Measurements from ENCODE around the gene ZNF407. TPM values are rescaled to one million over a fixed set of nuclear protein-coding genes. Genes with fewer than 3 reads are reported as not detected.

ZNF407 gene
- total and polyA plus RNA-seq, 2 experiments from 2014 or later, result 2.1 to 10.4 TPM

- Histone ChIP-seq H3F3A (replicated peaks; ENCODE audit: low read depth) (no peaks in the 10 kb centered on the region), H2AFZ (no peak overlapping the region), H3K36me3 (ENCODE audit: insufficient read depth) (no peaks in the 10 kb centered on the region; the same call in 1 of the 2 replicates), H4K20me1 (replicated peaks; ENCODE audit: insufficient read depth) (no peaks in the 10 kb centered on the region), H3K4me3 (no peak overlapping the region), H3K27ac (ENCODE audit: low read depth) (no peak overlapping the region), H3K4me1 (ENCODE audit: insufficient read depth) (no peaks in the 10 kb centered on the region), H3K4me2 (no peak overlapping the region), H3K27me3 (ENCODE audit: insufficient read depth) (no peaks in the 10 kb centered on the region), H3K9me2 (ENCODE audit: insufficient read depth) (no peaks in the 10 kb centered on the region), H3K79me2 (replicated peaks; ENCODE audit: insufficient read depth) (no peaks in the 10 kb centered on the region)
- H3K36me3 Mint-ChIP-seq (ENCODE audit: low read depth), result peaks cover 19% of the 10 kb centered on the region
- no peak overlapping the region for H3K27ac Mint-ChIP-seq
- H3K27me3 Mint-ChIP-seq (ENCODE audit: insufficient read depth, low read depth, poor library complexity), result peaks cover 2% of the 10 kb centered on the region
- peaks cover 21% of the 10 kb centered on the region for H3K9me3 Mint-ChIP-seq
- DNase-seq (ENCODE audit: low spot score) (no peak), ATAC-seq (no peak)
- no peak overlapping the region for H3K4me3 Mint-ChIP-seq
- H3K4me1 Mint-ChIP-seq, result no peaks in the 10 kb centered on the region
- TF ChIP-seq ZNF114 (CRISPR knock-in tag; IDR thresholded peaks at IDR 0.05) (no peak), POLR2AphosphoS5 (IDR thresholded peaks at IDR 0.05; ENCODE audit: low read depth) (no peak), NANOG (IDR thresholded peaks at IDR 0.05; ENCODE audit: borderline replicate concordance) (no peak), CREB1 (CRISPR knock-in tag; IDR thresholded peaks at IDR 0.05; ENCODE audit: low read depth) (no peak), EZH2 (IDR thresholded peaks at IDR 0.05; ENCODE audit: low read depth, unreplicated experiment) (no peak), JUNB (IDR thresholded peaks at IDR 0.05; ENCODE audit: unreplicated experiment) (no peak), STAT1 (IDR thresholded peaks at IDR 0.05; ENCODE audit: unreplicated experiment) (no peak), EZH2phosphoT487 (IDR thresholded peaks at IDR 0.05; ENCODE audit: unreplicated experiment) (no peak), REST (IDR thresholded peaks at IDR 0.05; ENCODE audit: unreplicated experiment) (no peak), ZNF331 (CRISPR knock-in tag; IDR thresholded peaks at IDR 0.05; ENCODE audit: low read depth) (no peak)
- TF ChIP-seq, protein P1, sequence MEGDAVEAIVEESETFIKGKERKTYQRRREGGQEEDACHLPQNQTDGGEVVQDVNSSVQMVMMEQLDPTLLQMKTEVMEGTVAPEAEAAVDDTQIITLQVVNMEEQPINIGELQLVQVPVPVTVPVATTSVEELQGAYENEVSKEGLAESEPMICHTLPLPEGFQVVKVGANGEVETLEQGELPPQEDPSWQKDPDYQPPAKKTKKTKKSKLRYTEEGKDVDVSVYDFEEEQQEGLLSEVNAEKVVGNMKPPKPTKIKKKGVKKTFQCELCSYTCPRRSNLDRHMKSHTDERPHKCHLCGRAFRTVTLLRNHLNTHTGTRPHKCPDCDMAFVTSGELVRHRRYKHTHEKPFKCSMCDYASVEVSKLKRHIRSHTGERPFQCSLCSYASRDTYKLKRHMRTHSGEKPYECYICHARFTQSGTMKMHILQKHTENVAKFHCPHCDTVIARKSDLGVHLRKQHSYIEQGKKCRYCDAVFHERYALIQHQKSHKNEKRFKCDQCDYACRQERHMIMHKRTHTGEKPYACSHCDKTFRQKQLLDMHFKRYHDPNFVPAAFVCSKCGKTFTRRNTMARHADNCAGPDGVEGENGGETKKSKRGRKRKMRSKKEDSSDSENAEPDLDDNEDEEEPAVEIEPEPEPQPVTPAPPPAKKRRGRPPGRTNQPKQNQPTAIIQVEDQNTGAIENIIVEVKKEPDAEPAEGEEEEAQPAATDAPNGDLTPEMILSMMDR (conservative IDR thresholded peaks at IDR 0.05; ENCODE audit: low read depth in 2 of 2), result no peak
- TF ChIP-seq, protein P2, sequence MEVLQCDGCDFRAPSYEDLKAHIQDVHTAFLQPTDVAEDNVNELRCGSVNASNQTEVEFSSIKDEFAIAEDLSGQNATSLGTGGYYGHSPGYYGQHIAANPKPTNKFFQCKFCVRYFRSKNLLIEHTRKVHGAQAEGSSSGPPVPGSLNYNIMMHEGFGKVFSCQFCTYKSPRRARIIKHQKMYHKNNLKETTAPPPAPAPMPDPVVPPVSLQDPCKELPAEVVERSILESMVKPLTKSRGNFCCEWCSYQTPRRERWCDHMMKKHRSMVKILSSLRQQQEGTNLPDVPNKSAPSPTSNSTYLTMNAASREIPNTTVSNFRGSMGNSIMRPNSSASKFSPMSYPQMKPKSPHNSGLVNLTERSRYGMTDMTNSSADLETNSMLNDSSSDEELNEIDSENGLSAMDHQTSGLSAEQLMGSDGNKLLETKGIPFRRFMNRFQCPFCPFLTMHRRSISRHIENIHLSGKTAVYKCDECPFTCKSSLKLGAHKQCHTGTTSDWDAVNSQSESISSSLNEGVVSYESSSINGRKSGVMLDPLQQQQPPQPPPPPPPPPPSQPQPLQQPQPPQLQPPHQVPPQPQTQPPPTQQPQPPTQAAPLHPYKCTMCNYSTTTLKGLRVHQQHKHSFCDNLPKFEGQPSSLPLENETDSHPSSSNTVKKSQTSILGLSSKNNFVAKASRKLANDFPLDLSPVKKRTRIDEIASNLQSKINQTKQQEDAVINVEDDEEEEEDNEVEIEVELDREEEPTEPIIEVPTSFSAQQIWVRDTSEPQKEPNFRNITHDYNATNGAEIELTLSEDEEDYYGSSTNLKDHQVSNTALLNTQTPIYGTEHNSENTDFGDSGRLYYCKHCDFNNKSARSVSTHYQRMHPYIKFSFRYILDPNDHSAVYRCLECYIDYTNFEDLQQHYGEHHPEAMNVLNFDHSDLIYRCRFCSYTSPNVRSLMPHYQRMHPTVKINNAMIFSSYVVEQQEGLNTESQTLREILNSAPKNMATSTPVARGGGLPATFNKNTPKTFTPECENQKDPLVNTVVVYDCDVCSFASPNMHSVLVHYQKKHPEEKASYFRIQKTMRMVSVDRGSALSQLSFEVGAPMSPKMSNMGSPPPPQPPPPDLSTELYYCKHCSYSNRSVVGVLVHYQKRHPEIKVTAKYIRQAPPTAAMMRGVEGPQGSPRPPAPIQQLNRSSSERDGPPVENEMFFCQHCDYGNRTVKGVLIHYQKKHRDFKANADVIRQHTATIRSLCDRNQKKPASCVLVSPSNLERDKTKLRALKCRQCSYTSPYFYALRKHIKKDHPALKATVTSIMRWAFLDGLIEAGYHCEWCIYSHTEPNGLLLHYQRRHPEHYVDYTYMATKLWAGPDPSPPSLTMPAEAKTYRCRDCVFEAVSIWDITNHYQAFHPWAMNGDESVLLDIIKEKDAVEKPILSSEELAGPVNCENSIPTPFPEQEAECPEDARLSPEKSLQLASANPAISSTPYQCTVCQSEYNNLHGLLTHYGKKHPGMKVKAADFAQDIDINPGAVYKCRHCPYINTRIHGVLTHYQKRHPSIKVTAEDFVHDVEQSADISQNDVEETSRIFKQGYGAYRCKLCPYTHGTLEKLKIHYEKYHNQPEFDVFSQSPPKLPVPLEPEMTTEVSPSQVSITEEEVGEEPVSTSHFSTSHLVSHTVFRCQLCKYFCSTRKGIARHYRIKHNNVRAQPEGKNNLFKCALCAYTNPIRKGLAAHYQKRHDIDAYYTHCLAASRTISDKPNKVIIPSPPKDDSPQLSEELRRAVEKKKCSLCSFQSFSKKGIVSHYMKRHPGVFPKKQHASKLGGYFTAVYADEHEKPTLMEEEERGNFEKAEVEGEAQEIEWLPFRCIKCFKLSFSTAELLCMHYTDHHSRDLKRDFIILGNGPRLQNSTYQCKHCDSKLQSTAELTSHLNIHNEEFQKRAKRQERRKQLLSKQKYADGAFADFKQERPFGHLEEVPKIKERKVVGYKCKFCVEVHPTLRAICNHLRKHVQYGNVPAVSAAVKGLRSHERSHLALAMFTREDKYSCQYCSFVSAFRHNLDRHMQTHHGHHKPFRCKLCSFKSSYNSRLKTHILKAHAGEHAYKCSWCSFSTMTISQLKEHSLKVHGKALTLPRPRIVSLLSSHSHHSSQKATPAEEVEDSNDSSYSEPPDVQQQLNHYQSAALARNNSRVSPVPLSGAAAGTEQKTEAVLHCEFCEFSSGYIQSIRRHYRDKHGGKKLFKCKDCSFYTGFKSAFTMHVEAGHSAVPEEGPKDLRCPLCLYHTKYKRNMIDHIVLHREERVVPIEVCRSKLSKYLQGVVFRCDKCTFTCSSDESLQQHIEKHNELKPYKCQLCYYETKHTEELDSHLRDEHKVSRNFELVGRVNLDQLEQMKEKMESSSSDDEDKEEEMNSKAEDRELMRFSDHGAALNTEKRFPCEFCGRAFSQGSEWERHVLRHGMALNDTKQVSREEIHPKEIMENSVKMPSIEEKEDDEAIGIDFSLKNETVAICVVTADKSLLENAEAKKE (CRISPR knock-in tag; IDR thresholded peaks at IDR 0.05), result no peak
- TF ChIP-seq, protein P3, sequence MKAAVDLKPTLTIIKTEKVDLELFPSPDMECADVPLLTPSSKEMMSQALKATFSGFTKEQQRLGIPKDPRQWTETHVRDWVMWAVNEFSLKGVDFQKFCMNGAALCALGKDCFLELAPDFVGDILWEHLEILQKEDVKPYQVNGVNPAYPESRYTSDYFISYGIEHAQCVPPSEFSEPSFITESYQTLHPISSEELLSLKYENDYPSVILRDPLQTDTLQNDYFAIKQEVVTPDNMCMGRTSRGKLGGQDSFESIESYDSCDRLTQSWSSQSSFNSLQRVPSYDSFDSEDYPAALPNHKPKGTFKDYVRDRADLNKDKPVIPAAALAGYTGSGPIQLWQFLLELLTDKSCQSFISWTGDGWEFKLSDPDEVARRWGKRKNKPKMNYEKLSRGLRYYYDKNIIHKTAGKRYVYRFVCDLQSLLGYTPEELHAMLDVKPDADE (IDR thresholded peaks at IDR 0.05), result no peak
Measured at GRCh38 chr18:74679006-74679678, 81.5 kb downstream of the ZNF407 start.
